ENCODE measurements around the gene OR4F6.
"Not testable (repeated sequence)": the region's sequence is repeated elsewhere in the genome, so short reads cannot be mapped to it uniquely, and the experiment has no call there.

- not testable (repeated sequence) for TF ChIP-seq CTCF (conservative IDR thresholded peaks at IDR 0.05 in 1 of 2, IDR thresholded peaks at IDR 0.05 in 1 of 2; ENCODE audit: low read depth in 1 of 2, low read length in 2 of 2); EZH2 (IDR thresholded peaks at IDR 0.05; ENCODE audit: low read length, missing control alignments)
These were observed 38.5 kb upstream of the OR4F6 start for GRCh38 chr15:101764669-101765339.
